ENCODE results near the gene TSPAN9.

TSPAN9 gene

DNA sequence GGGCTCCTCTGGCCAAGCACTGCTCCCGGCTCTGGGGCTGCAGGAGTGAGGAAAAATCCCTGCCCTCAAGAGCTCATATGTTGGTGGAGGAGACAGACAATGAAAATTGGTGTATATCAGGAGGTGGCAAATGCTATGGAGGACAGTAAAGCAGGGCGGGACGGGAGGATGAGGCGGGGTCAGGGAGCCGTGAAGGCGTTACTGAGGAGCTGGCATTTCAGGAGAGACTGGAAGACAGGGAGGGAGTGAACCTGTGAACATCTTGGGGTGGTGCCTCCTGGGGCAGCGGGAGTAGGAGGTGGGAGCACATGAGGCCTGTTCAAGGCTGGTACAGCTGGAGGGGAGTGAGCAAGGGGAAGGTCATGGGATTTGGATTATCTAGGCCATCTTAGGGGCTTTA is 26.6 kb downstream of the TSPAN9 start:
- no peak for DNase-seq

DNA sequence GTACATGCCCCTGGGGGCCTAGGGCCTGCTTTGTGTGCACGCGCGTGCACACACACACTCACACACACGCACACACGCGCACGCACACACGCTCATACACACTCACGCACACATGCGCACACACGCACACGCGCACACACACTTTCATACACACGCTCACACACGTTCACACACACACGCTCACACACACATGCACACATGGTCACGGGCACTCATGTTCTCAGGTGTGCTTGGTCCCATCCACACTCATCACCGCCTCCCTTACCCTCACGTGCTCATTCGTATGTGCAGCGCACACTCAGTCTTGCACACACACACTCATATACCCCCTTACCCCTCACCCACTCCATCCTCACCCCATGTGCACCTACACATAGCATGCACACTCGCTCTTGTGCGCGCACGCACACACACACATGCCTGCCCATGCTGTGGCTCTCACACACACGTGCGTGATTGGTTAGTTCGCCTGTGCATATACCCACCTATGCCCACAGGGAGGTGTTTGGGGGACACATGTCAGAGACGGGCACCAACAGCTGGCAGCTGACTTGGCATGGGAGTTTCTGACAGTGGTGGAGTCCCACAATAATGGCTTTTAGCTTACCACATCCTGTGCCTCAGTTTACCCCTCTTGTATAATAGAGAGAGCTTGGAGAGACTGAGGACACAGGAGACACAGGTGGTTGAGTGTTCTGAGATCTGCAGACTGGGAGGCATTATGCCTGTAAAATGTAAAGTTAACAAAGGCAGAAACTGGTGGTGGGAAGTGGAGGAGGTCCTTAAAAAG is 28.7 kb downstream of the TSPAN9 start:
- no peak for DNase-seq

DNA sequence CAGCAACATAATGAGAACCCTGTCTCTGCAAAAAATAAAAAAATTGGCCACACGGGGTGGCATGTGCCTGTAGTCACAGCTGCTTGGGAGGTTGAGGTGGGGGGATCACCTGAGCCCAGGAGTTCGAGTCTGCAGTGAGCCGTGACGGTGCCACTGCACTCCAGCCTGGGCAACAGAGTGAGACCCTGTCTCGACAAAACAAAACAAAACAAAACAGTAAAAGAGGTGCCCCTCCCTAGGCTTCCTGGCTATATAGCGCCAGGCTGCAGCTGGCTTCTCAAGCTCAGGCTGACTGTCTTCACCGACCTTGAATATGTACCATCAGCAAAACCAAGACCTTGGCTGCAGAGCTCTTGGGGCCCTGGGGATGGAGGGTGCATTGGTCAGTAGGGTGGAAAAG is 29.4 kb downstream of the TSPAN9 start:
- DNase-seq, result no peak

DNA sequence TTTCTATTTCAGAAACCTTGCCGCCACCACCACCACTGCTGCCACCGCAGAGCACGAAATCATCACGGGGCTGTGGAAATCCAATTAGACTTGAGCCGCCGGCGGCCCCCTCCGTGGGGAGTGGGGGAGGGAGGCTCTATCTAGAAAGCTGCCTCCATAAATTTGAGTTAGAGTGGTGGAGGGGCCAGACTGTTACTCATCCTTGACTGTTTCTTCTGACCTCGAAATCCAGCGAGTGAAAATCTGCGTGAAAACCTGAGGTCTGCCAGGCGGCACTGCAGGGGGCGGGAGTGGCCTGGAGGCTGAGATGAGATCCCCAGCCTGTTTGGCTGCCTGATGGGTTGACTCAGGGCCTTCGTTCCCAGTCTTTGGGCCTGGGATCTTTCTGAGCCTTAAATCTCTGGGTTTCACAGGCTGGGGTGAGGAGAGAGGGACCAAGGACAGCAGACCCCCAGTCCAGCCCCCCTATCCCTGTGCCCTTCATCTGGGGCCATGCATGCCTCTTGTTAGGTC is 29.9 kb downstream of the TSPAN9 start:
- peak; percentile 82 for DNase-seq

DNA sequence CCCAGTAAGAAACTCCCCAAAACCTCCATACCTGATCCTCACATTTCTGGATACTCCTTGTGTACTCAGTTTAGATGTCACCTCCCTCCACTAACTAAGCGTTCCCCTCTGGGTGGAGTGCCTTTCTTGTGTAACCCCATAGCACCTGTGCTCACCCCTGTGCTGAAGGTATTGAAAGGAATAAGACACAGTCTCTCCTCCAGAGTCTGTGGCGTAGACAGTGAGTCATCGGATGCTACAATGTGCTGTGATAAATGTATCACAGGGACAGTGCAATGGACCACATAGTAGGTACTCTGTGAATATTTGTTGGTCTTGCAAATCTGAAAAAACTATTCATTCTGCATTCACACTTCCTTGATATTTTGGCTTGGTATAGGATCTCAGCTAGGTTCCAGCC is 30.8 kb downstream of the TSPAN9 start:
- DNase-seq, result no peak

DNA sequence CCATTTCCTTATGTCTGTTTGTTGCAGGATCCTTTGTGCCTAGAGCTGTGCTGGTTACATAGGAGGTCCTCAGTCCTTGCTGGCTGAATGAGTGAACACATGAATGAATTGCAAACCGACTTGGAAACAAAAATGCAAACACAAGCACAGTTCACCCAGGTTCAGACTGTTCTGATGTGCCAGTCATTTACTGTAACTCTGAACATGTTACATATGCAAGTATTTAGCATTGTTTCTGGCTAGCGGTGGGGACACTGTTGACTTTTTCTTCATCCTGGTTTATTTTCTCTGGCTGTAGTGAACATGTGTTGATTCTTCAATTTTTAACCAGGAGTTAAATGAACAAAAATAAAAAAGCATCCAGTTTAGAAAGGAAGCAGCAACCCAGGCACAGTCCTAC is 33.4 kb downstream of the TSPAN9 start:
- no peak for DNase-seq

DNA sequence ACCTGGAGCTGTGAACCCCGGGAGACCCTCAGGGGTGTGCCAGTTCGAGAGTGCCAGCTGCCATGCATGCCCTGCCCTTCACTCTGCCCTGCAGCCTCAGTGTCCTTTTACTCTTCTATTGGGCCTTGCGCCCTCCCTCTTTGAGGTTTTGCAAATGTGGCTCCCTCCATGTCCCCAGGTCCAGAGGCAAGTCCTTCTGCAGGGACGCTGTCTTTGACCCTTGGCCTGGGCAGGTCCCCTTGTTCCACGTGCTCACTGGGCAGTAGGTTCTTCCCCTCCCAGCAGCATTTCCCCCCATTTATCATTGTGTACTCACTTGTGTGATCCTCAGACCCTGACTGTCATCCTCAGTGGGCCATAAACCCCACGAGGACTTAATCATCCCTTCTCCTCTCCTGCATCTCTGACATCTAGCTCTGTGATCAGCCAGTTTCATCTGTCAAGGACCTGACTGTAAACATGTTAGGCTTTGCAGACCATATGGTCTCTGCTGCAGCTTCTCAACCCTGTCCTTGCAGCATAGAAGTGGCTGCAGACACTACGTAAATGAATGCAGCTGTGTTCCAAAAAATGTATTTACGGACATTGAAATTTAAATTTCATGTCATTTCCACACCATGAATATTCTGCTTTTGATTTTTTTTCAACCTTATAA is 36.6 kb downstream of the TSPAN9 start:
- no peak for DNase-seq

DNA sequence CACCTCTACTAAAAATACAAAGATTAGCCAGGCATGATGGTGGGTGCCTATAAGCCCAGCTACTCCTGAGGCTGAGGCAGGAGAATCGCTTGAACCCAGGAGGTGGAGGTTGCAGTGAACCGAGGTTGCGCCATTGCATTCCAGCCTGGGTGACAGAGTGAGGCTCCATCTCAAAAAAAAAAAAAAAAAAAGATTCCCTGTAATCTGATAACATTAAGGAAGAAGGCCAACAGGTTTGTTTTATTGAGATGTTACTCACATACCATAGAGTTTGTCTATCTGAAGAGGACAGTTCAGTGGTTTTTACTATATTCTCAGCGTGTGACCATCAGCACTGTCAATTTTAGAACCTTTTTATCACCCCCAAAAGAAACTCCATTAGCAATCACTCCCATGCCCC is 37.5 kb downstream of the TSPAN9 start:
- DNase-seq, result no peak

DNA sequence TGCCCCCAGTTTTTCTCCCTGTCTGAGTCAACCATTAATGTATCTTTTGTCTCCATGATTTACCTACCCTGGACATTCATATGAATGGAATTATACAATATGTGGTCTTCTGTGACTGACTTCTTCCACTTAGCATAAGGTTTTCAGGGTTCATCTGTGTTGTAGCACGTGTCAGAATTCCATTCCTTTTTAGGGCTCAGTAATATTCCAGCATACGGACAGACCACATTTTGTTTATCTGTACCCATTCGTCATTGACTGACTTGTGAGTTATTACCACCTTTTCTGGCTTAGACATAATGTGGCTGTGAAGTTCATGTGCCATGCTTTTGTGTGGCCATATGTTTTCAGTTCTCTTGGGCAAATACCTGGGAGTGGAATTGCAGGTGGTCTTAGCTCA is 37.9 kb downstream of the TSPAN9 start:
- DNase-seq, result no peak

DNA sequence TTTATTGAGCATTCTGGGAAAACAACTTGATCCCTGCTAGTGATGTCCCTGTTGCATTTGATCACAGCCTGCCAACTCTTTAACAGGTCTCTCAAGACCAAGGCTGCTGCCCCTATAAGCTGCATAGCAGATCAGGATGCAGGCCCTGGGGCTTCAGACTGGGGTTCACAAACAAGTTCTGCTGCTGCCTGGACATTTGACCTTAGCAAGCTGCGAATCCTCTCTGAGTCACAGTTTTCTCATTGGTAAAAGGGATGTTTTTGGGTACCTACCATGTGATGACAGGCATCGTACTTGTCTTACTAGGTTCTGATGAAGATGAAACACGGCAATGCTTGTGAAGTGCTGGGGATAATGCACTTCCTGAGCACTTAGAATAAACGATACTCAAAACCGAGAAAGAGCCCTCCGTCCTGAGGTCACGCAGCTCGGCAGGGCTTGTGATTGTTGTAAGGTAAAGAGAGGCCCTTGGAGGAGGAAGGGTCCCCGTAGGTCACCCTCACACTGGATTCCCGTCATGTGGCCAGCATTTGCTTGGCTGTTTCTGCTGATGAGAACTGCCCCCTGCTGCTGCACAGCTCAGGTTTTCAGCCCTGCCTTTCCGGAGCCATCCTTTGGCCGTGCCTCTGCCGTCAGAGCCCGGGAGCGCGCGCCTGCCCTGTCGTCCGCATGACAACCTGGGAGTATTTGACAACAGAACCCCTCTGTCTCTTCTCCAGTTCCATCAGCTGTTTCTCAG is 39.1 kb downstream of the TSPAN9 start:
- no peak for DNase-seq

DNA sequence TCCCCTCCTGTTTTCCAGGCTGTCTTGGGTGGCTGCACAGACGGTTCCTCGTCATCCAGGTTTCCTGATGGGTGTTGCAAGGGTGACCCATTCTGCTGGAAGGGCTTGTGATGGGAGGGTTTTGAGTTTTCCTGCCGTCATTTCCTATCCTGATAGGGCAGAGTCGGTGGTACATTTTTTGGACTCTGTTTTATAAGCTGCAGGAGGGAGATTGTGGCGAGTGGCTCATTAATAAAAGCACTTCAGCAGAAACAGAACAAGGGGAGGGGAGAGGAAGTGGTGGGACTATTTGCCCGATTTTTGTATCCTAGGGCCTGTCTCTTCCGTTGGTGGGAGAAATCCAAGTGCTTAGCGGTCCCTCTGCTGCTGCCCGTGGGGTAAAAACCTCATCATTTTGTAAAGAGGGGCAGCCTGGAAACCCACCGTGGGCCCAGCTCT is 40.0 kb downstream of the TSPAN9 start:
- no peak for DNase-seq

DNA sequence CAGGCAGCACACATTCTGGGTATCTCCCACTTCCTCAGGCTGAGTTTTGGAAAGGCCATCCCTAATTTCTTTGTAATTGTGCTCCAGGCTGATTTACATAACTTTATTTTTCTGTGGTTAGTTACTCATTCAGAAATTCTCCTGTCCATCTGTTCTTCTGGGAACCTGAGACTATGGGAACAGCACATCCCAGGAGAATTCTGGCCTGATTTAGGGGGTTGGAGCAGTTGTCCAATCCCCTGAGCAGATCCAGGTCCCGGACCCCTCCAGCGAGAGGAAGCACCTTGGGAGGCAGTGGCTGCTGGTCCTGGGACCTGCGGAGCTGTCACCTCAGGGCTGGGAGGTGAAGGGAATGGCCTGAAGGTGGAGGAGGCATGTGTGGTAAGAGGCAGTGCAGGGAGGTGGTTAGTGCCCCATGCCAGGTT is 40.4 kb downstream of the TSPAN9 start:
- peak; percentile 63 for DNase-seq

DNA sequence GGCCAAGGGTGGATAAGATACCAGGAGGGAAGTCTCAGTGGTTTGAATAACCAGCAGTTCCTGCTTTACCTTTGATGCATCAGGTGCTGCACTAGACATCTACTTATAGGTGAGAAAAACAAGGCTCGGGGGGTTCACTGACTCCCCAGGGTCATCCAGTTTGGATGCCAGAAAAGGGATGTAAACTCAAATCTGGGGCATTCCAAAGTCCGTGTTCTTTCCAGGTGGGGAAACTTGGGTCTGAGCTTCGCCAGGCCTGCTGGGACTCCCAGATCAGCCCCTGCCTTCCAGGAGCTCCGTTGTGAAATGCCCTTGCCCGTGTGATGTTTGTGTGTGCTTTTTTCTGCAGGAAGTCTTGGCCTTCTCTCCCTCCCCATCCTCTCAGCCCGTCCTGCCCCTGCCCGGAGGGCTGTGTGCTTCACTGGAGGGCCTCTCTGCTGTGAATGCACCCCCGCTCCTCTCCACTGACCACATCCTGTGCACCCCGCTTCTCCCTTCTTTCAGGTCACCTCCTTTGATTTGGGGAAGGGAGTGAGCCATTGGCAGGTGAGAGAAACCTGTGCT is 42.1 kb downstream of the TSPAN9 start:
- DNase-seq, result no peak

DNA sequence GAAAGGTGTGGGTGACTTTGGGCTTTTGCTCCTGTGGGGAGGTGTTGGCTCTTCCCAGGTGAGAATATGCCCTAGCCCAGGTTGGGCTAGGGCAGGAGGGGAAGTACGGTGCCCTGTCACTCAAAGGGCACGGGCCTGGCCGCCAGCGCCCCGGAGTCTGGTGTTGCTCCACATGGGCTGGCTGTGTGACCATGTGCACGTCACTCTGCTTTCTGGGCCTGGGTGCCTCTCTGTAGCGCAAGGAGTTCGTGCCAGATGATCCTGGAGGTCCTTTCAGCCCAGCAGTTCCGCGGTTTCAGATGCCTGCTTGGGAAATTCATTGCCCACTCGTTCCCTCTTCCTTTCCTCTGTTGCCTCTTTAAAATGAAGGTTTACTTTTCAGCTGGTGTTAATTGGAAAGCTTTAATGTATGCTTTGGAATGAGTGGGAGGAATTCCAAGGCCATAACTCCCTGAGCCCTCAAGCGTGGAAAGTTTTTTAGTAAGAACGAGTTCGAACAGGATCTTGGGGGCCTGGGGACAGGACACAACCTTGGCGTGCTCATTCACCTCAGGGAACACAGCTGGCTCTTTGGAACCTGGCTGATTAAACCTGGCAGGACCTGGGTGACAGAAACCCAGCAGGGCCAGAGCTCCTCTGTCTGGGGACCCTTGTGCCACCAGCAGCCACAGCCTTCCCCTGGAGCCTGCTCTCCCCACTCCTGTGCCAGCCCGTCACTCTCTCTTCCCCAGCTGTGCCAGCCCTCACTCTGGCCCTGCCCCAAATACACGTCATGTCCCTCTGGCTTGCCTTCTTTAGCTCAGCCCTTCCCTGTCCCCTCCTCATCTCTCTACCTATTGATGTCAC is 42.8 kb downstream of the TSPAN9 start:
- DNase-seq, result no peak

DNA sequence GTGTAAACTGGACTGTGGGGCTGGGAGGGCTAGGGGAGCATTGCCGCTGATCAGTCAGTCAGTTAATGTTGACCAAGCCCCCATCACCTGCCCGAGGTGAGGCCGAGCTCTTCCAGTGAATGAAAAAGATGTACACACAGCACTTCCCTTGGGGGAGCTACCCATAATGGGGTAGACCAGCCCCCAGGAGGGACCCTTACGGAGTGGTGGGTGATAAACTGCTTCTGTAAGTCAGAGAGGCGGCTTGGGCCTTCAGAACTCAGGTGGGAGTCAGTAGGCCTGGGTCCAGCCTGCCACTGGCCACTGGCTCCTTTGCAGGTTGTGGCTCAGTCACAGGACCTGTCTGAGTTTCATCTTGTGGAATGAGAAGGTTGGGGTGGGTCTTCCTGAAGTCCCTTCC is 43.5 kb downstream of the TSPAN9 start:
- DNase-seq, result no peak

DNA sequence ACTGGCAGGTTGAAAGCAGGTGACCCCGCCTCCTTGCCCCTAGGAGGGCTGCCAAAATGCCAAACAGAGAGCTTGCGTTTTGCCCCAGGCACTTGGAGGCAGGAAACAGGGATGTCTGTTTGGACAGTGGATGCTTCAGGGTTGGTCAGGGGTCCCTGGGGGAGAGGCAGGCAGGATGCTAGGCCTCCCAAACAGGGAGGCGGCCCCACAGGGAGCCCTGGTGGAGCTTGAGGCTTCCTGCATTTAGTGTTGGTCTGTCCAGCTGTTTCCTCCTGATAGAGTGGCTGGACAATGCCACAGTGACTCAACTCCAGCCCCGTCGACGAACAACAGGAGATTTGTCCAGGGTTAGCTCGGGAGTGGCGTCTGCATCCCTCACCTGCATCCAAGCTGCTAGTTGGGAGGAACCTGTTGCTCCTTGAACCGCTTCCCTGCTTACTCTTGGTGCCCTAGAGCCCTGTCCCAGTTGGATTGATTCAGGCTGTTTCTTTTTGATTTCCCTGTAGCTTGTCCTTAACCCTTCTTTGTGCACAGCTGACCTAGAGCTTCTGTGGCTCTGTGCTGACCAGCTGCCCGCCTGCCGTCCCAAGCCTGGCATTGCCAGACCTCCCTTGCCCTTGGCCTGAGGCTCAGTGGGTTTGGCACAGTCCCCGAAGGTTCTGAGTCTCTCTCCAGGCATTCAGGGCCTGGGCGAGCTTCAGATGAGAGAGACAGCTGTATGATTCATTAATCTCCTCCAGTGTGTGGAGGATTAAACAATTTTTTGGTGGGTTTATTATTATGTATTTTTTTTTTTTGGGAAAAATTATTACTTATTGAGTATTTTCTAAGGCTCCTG is 45.9 kb downstream of the TSPAN9 start:
- DNase-seq, result peak; percentile 70

DNA sequence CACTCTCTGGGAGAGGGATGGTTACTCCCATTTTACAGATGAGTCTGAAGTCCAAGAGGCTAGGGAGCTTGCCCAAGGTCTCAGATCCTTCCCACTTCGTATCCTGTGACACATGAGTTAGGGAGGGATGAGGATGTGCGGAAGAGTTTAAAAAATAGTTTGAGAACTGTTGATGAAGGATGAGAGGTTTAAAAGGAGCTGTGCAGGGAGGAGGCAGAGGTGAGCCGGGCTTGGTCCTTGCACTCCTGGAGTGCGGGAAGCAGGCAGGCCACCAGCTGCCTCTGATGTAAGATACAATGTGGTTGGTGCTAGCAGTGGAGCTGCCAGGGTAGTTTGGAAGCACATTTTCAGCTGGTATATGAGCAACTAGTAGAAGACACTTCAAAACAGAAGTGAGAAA is 46.5 kb downstream of the TSPAN9 start:
- no peak for DNase-seq

DNA sequence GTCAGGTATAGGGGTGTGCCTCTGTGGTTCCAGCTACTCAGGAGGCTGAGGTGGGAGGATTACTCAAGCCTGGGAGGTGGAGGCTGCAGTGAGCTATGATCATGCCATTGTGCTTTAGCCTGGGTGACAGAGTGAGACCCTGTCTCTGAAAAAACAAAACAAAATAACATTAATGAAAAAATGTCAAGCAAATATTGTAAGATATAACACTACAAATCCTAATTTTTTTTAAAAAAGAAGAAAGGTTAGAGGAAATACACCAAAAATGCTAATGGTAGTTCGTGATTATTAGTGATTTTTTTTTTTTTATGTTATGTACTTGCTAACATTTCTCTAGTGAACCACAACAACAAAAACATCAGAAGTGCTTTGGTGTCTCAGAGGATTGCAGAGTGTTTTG is 47.7 kb downstream of the TSPAN9 start:
- no peak for DNase-seq

DNA sequence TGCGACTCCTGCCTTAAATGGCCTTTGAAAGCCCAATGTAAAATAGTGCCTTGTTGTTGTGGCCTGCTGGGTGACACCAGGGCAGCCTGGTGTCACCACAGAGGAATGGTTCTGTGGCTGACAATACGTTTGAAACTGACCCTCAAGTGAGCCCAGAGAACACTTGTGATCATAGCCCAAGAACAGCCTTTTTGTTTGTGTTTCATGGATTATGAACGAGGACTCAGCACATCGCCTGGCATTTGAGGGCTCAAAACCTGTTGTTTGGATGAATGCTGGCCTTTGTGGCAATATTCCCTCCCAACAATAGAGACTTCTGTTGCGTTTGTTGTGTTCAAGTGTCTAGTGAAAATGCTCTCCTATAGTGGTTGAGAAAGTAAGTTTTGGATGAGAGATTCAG is 48.5 kb downstream of the TSPAN9 start:
- DNase-seq, result no peak

DNA sequence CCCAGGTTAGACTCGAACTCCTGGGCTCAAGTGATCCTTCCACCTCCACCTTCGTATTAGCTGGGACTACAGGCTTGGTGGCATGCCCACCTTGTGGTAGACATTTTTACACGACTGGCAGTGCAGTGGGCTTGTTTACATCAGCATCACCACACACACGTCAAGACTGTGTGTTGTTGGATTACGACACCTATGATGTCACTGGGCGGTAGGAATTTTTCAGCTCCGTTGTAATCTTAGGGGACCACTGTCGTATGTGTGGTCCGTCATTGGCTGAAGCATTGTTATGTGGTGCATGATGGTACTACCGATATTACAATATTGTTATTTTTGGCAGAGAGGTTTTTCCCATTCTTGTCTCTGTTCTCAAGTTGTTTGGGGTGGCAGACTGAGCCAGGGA is 50.7 kb downstream of the TSPAN9 start:
- DNase-seq, result no peak

DNA sequence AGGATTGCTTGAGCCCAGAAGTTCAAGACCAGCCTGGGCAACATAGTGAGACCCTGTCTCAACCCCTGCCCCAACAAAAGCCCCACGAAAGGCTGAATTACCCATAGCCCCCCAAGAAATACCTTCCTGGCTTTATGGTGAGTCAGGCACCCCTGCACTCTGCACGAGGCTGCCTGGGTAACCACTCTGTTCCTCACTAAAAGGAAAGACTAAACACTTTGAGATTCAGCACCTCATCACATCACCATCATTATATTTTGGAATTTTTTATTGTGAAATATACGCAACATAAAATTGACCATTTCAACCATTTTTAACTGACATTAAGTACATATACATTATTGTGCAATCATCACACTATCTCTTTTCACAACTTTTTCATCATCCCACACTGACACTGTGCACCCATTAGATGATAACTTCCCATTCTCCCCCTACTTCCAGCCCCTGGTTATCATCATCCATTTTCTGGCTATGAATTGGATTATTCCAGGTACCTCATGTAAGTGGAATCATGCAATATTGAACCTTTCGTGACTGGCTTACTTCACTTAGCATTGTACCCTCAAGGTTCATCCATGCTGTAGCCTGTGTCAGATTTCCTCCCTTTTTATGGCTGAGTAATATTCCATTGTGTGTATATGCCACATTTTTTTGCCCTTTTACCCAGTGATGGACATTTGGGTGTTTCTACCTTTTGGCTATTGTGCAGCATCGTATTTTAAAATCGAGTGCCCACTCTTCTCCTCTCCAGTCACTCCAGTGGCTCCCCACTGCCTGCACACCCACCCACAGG is 51.5 kb downstream of the TSPAN9 start:
- DNase-seq, result no peak
